Measurements from ENCODE around the gene PLD5.

PLD5 gene

DNA sequence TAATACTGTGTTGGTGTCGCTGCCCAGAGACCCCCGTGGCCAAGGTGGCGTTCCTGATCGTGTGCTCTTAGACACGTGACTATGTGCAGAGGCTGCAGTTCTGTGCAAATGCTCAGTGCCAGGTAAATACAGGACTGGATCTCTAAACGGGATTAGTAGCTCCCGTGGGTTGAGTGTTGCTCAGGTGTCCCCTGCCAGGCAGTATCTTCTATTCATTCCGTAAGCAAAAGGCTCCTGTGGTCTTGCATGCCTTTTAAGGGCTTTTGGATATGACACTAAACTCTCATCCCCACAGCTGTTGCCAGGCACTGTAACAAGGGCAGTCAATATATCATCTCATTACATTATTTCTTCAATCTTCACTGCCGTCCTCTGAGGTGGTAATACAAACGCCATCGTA, 431.4 kb downstream of the PLD5 start:
- Histone ChIP-seq H3K14ac (ENCODE audit: low read length) (no peak overlapping the region), H3K4ac (ENCODE audit: low read depth, low read length) (no peak overlapping the region), H4K91ac (ENCODE audit: low read depth, low read length) (no peak overlapping the region), H3K27ac (ENCODE audit: low read depth, low read length) (no peak overlapping the region), H4K8ac (ENCODE audit: low read depth, low read length) (no peak overlapping the region), H2AK5ac (ENCODE audit: low read length) (no peak overlapping the region), H2AFZ (ENCODE audit: insufficient read depth, low read length, poor library complexity) (no peak overlapping the region), H3K9me3 (ENCODE audit: insufficient read depth, low read depth, low read length) (no peaks in the 10 kb centered on the region), H3K27me3 (ENCODE audit: insufficient read depth, low read length) (no peaks in the 10 kb centered on the region), H3K4me1 (ENCODE audit: control insufficient read depth in 1 of 2, insufficient read depth in 2 of 2, low read length in 2 of 2) (no peaks in the 10 kb centered on the region), H2BK5ac (ENCODE audit: low read depth, low read length, poor library complexity) (no peak overlapping the region), H3K36me3 (ENCODE audit: control insufficient read depth in 1 of 2, insufficient read depth in 2 of 2, low read length in 2 of 2) (peaks cover 0 to 2% of the 10 kb centered on the region in 2 experiments), H3K18ac (ENCODE audit: low read length) (no peak overlapping the region), H2BK12ac (ENCODE audit: low read length) (no peak overlapping the region), H3K79me2 (ENCODE audit: control insufficient read depth, insufficient read depth, low read length, poor library complexity) (no peaks in the 10 kb centered on the region), H3K23ac (ENCODE audit: low read length) (no peak overlapping the region), H3K79me1 (ENCODE audit: low read length) (peaks cover 2% of the 10 kb centered on the region), H2BK120ac (ENCODE audit: insufficient read depth, low read length, poor library complexity) (no peak overlapping the region), H3K4me3 (ENCODE audit: low read depth, low read length) (no peak overlapping the region), H3K9ac (ENCODE audit: low read length) (no peak overlapping the region), H4K12ac (ENCODE audit: low read depth, low read length) (no peak overlapping the region), H3K4me2 (ENCODE audit: low read length) (no peak overlapping the region)
- no CpG with 5 or more reads among the region's 11 CpGs for WGBS (ENCODE audit: extremely low coverage, insufficient coverage, insufficient read length)
- DNase-seq = no peak

DNA sequence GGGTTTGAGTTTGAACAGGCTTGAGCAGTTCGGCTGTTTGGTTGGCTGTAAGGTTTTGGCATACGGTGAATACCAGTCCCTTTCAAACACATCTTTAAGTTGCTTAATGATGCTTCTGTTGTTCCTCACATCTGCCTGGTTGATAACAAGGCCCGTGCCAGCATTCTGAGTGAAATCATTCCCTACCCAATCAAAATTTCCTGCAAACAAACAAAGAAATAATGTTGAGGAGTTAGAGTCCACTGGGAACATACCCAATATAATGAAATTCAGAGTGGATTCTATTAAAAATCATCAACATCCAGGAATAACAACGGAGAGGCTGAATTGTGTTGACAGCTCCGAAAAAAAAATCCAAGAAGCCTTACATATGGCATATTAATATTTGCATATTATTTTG, 434.6 kb downstream of the PLD5 start:
- WGBS (ENCODE audit: extremely low coverage, insufficient coverage, insufficient read length) = no CpG with 5 or more reads among the region's 5 CpGs

DNA sequence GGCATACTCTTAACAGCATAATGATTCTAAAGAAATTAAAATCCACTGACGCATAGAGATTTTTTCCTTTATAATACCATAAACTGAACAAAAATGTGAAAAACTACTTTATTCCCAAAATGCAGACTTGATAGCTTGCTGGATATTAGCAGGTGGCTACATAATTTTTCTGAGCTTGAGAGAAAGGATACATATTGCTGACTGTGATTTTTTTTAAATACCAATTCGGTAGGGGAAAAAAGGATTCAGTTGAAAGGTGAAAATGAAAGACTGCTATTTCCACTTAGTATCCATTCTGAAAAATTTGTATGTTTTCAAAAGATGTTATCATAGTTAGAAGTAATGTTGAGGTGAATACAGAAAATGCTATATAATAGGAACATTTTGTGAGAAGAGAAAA, 435.6 kb downstream of the PLD5 start:
- Histone ChIP-seq H4K12ac (ENCODE audit: low read depth, low read length) (no peak overlapping the region), H4K8ac (ENCODE audit: low read depth, low read length) (no peak overlapping the region), H3K79me2 (ENCODE audit: control insufficient read depth, insufficient read depth, low read length, poor library complexity) (no peaks in the 10 kb centered on the region), H3K9ac (ENCODE audit: low read length) (no peak overlapping the region), H2AK5ac (ENCODE audit: low read length) (no peak overlapping the region), H3K14ac (ENCODE audit: low read length) (no peak overlapping the region), H3K4ac (ENCODE audit: low read depth, low read length) (no peak overlapping the region), H3K23ac (ENCODE audit: low read length) (no peak overlapping the region), H3K79me1 (ENCODE audit: low read length) (peaks cover 2% of the 10 kb centered on the region), H3K36me3 (ENCODE audit: control insufficient read depth in 1 of 2, insufficient read depth in 2 of 2, low read length in 2 of 2) (peaks cover 0 to 2% of the 10 kb centered on the region in 2 experiments), H3K4me2 (ENCODE audit: low read length) (no peak overlapping the region), H4K91ac (ENCODE audit: low read depth, low read length) (no peak overlapping the region), H2BK120ac (ENCODE audit: insufficient read depth, low read length, poor library complexity) (no peak overlapping the region), H2BK5ac (ENCODE audit: low read depth, low read length, poor library complexity) (no peak overlapping the region), H2BK12ac (ENCODE audit: low read length) (no peak overlapping the region), H3K9me3 (ENCODE audit: insufficient read depth, low read depth, low read length) (no peaks in the 10 kb centered on the region), H3K18ac (ENCODE audit: low read length) (no peak overlapping the region), H3K27ac (ENCODE audit: low read depth, low read length) (no peak overlapping the region), H3K27me3 (ENCODE audit: insufficient read depth, low read length) (no peaks in the 10 kb centered on the region), H3K4me3 (ENCODE audit: low read depth, low read length) (no peak overlapping the region), H2AFZ (ENCODE audit: insufficient read depth, low read length, poor library complexity) (no peak overlapping the region), H3K4me1 (ENCODE audit: control insufficient read depth in 1 of 2, insufficient read depth in 2 of 2, low read length in 2 of 2) (peaks cover 0 to 6% of the 10 kb centered on the region in 2 experiments)
- DNase-seq = no peak
- no CpG with 5 or more reads among the region's 2 CpGs for WGBS (ENCODE audit: extremely low coverage, insufficient coverage, insufficient read length)

More for the DNA sequence above, 434.6 kb downstream of the PLD5 start:
- H3K9ac ChIP-seq (ENCODE audit: low read length) = no peak overlapping the region
- H3K18ac ChIP-seq (ENCODE audit: low read length) = no peak overlapping the region
- no peak overlapping the region for H3K4me3 ChIP-seq (ENCODE audit: low read depth, low read length)
- H3K79me2 ChIP-seq (ENCODE audit: control insufficient read depth, insufficient read depth, low read length, poor library complexity) = no peaks in the 10 kb centered on the region
- H4K91ac ChIP-seq (ENCODE audit: low read depth, low read length) = no peak overlapping the region
- H3K79me1 ChIP-seq (ENCODE audit: low read length) = peaks cover 2% of the 10 kb centered on the region
- H4K8ac ChIP-seq (ENCODE audit: low read depth, low read length) = no peak overlapping the region
- H2BK120ac ChIP-seq (ENCODE audit: insufficient read depth, low read length, poor library complexity) = no peak overlapping the region
- H2AFZ ChIP-seq (ENCODE audit: insufficient read depth, low read length, poor library complexity) = no peak overlapping the region
- H3K23ac ChIP-seq (ENCODE audit: low read length) = no peak overlapping the region
- H3K36me3 ChIP-seq (ENCODE audit: control insufficient read depth in 1 of 2, insufficient read depth in 2 of 2, low read length in 2 of 2) = peaks cover 0 to 2% of the 10 kb centered on the region in 2 experiments
- H2AK5ac ChIP-seq (ENCODE audit: low read length) = no peak overlapping the region
- no peak overlapping the region for H2BK5ac ChIP-seq (ENCODE audit: low read depth, low read length, poor library complexity)
- H3K14ac ChIP-seq (ENCODE audit: low read length) = no peak overlapping the region
- H3K27me3 ChIP-seq (ENCODE audit: insufficient read depth, low read length) = no peaks in the 10 kb centered on the region
- H3K4ac ChIP-seq (ENCODE audit: low read depth, low read length) = no peak overlapping the region
- no peak for DNase-seq
- H3K4me1 ChIP-seq (ENCODE audit: control insufficient read depth in 1 of 2, insufficient read depth in 2 of 2, low read length in 2 of 2) = peaks cover 0 to 6% of the 10 kb centered on the region in 2 experiments
- no peak overlapping the region for H3K4me2 ChIP-seq (ENCODE audit: low read length)
- H3K27ac ChIP-seq (ENCODE audit: low read depth, low read length) = no peak overlapping the region
- H2BK12ac ChIP-seq (ENCODE audit: low read length) = no peak overlapping the region
- no peak overlapping the region for H4K12ac ChIP-seq (ENCODE audit: low read depth, low read length)
- no peaks in the 10 kb centered on the region for H3K9me3 ChIP-seq (ENCODE audit: insufficient read depth, low read depth, low read length)

DNA sequence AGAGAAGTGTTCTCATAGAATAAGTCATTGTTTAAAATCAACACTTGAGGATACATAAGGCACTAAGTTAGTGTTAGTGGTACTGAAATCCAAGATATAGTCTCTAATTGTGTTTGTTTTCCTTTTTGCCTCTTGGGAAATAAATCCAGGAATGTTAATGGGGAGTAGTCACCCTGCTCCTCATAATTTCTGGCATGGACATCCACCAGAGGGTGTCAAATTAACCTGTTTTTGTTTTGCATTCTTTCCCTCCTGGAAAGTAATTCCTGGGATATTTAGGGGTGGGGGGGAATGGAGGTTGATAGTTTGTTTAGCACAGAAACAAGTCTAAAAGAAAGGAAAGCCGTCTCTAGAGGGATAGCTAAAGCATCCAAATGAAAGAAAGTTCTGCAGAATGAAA, 437.8 kb downstream of the PLD5 start:
- Histone ChIP-seq H3K14ac (ENCODE audit: low read length) (no peak overlapping the region), H2BK12ac (ENCODE audit: low read length) (no peak overlapping the region), H3K4ac (ENCODE audit: low read depth, low read length) (no peak overlapping the region), H4K12ac (ENCODE audit: low read depth, low read length) (no peak overlapping the region), H2AFZ (ENCODE audit: insufficient read depth, low read length, poor library complexity) (no peak overlapping the region), H3K4me3 (ENCODE audit: low read depth, low read length) (no peak overlapping the region), H3K18ac (ENCODE audit: low read length) (no peak overlapping the region), H3K9ac (ENCODE audit: low read length) (no peak overlapping the region), H3K4me2 (ENCODE audit: low read length) (no peak overlapping the region), H2AK5ac (ENCODE audit: low read length) (no peak overlapping the region), H3K36me3 (ENCODE audit: control insufficient read depth in 1 of 2, insufficient read depth in 2 of 2, low read length in 2 of 2) (no peaks in the 10 kb centered on the region), H3K23ac (ENCODE audit: low read length) (no peak overlapping the region), H4K8ac (ENCODE audit: low read depth, low read length) (no peak overlapping the region), H3K27me3 (ENCODE audit: insufficient read depth, low read length) (no peaks in the 10 kb centered on the region), H3K9me3 (ENCODE audit: insufficient read depth, low read depth, low read length) (no peaks in the 10 kb centered on the region), H3K4me1 (ENCODE audit: control insufficient read depth in 1 of 2, insufficient read depth in 2 of 2, low read length in 2 of 2) (peaks cover 0 to 6% of the 10 kb centered on the region in 2 experiments), H4K91ac (ENCODE audit: low read depth, low read length) (peak overlapping the region; percentile 15), H2BK120ac (ENCODE audit: insufficient read depth, low read length, poor library complexity) (no peak overlapping the region), H2BK5ac (ENCODE audit: low read depth, low read length, poor library complexity) (peak overlapping the region; percentile 4), H3K79me2 (ENCODE audit: control insufficient read depth, insufficient read depth, low read length, poor library complexity) (no peaks in the 10 kb centered on the region), H3K27ac (ENCODE audit: low read depth, low read length) (peak overlapping the region; percentile 63), H3K79me1 (ENCODE audit: low read length) (peaks cover 2% of the 10 kb centered on the region)
- DNase-seq = no peak
- WGBS (ENCODE audit: extremely low coverage, insufficient coverage, insufficient read length) = no CpG with 5 or more reads among the region's 1 CpG
